Endodermal cell (in vitro differentiated cells): Measurements from ENCODE around the gene FBXL17. TPM values are rescaled to one million over a fixed set of nuclear protein-coding genes. Genes with fewer than 3 reads are reported as not detected.

Experiments
- DNase-seq: peaks from one replicate; pipeline ENCODE4 v3.0.0-alpha.2; 2017
- H3K27ac ChIP-seq: 2 replicates; pipeline ENCODE4 v1.5.1; 2013; ENCODE audit warnings: mild to moderate bottlenecking, low read depth, low read length, moderate library complexity
- H3K27me3 ChIP-seq: 2 replicates; pipeline ENCODE4 v1.6.1; 2013; ENCODE audit warnings: mild to moderate bottlenecking, low read length, moderate library complexity; ENCODE audit not compliant: insufficient read depth, control insufficient read depth, poor library complexity, severe bottlenecking
- H3K36me3 ChIP-seq: 2 replicates; pipeline ENCODE4 v1.7.0; 2013; ENCODE audit warnings: mild to moderate bottlenecking, low read length, moderate library complexity; ENCODE audit not compliant: control insufficient read depth, insufficient read depth
- H3K4me1 ChIP-seq: one replicate; pipeline ENCODE4 v1.7.0; 2013; ENCODE audit warnings: low read length; ENCODE audit not compliant: control insufficient read depth, insufficient read depth
- H3K4me3 ChIP-seq: 2 replicates; pipeline ENCODE4 v1.5.1; 2013; ENCODE audit warnings: mild to moderate bottlenecking, low read length, moderate library complexity
- H3K9ac ChIP-seq: 2 replicates; pipeline ENCODE4 v1.6.1; 2013; ENCODE audit warnings: mild to moderate bottlenecking, low read length, moderate library complexity; ENCODE audit not compliant: poor library complexity, severe bottlenecking; ENCODE audit errors: extremely low read depth
- H3K9me3 ChIP-seq: 2 replicates; pipeline ENCODE4 v1.6.1; 2013; ENCODE audit warnings: mild to moderate bottlenecking, low read length, moderate library complexity; ENCODE audit not compliant: control insufficient read depth
- H3K27ac Mint-ChIP-seq: 2 replicates; pipeline ENCODE4 v1.8.0; 2020; ENCODE audit warnings: mixed read lengths
- H3K27me3 Mint-ChIP-seq: 2 replicates; pipeline ENCODE4 v1.8.0; 2021; ENCODE audit warnings: mild to moderate bottlenecking, mixed read lengths; ENCODE audit not compliant: insufficient read depth
- H3K36me3 Mint-ChIP-seq: 2 replicates; pipeline ENCODE4 v1.8.0; 2020; ENCODE audit warnings: low read depth, mixed read lengths
- H3K4me1 Mint-ChIP-seq: 2 replicates; pipeline ENCODE4 v1.8.0; 2020; ENCODE audit warnings: mixed read lengths
- H3K4me3 Mint-ChIP-seq: 2 replicates; pipeline ENCODE4 v1.8.0; 2020; ENCODE audit warnings: mild to moderate bottlenecking, moderate library complexity, mixed read lengths
- H3K9me3 Mint-ChIP-seq: 2 replicates; pipeline ENCODE4 v1.8.0; 2020; ENCODE audit warnings: mild to moderate bottlenecking, mixed read lengths
- WGBS, 2 experiments: methylation state at CpG; one replicate each; pipeline versions ENCODE4 v1.1.5 to v1.1.7; 2013; ENCODE audit warnings: missing lambda C conversion rate in 2 of 2, mixed read lengths in 1 of 2; ENCODE audit not compliant: insufficient coverage in 1 of 2, insufficient read length in 1 of 2; 5-methylcytosine and 5-hydroxymethylcytosine counted together
- total RNA-seq, 2 donors: library from RNA; stranded (reverse); fragmentation: NEBNext Ultra II Directional in 1 of 2; extraction: Animal tissue kit (Norgen Biotek cat#: 25700) in 1 of 2; gene quantifications; 2 replicates in 1 of 2; 3 replicates in 1 of 2; pipeline ENCODE4 v1.2.1, GENCODE V29; 2021
- TF ChIP-seq, protein P1 (sequence below): fragments of 200-600 bp; sonication (generic); conservative IDR thresholded peaks from 2 replicates; pipeline ENCODE4 v1.5.0; 2021; ENCODE audit warnings: antibody characterized with exemption, mild to moderate bottlenecking

Gene FBXL17
- total RNA-seq, 2 donors from 2014 or later: 7.4 to 8.6 TPM

DNA sequence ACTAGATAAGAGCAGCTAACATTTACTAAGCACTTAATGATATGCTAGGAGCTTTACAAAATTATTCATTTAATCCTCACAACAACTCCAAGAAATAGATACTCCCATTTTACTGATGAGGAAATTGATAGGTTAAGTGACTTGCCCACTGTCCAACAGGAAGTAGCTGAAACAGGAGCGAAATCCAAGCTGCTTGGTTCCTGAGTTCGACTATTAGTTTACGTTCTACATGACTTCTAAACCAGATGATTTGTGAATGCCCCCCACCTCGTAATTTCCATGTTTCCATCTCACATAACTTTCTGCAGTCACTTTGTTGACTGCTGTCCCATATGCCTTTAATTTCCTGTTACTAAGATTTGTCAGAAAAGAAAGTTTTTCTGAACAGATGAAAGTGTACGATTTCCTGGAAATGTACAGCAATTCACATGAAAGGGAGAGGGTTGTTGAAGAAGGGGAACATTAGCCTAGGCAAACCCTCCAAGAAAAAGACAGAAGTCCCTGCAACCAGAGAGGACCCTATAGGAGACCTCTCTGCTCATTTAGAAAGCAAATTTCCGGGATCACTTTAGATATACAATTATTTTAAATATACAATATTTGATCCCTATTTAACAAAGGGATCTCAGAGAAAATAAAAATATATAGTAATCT lies 432.1 kb downstream of the FBXL17 start:
- Histone ChIP-seq H3K9ac (no peak overlapping the region), H3K27me3 (no peaks in the 10 kb centered on the region), H3K4me1 (no peaks in the 10 kb centered on the region), H3K9me3 (no peaks in the 10 kb centered on the region), H3K27ac (no peak overlapping the region), H3K36me3 (no peaks in the 10 kb centered on the region), H3K4me3 (no peak overlapping the region)
- TF ChIP-seq, protein P1, sequence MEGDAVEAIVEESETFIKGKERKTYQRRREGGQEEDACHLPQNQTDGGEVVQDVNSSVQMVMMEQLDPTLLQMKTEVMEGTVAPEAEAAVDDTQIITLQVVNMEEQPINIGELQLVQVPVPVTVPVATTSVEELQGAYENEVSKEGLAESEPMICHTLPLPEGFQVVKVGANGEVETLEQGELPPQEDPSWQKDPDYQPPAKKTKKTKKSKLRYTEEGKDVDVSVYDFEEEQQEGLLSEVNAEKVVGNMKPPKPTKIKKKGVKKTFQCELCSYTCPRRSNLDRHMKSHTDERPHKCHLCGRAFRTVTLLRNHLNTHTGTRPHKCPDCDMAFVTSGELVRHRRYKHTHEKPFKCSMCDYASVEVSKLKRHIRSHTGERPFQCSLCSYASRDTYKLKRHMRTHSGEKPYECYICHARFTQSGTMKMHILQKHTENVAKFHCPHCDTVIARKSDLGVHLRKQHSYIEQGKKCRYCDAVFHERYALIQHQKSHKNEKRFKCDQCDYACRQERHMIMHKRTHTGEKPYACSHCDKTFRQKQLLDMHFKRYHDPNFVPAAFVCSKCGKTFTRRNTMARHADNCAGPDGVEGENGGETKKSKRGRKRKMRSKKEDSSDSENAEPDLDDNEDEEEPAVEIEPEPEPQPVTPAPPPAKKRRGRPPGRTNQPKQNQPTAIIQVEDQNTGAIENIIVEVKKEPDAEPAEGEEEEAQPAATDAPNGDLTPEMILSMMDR: no peak
- 89 to 95% methylated on average over 4 to 5 of the region's 6 CpGs for WGBS, 2 experiments
- Mint-ChIP-seq H3K27me3 (no peaks in the 10 kb centered on the region), H3K36me3 (no peaks in the 10 kb centered on the region), H3K27ac (no peak overlapping the region), H3K4me1 (peaks cover 12% of the 10 kb centered on the region), H3K9me3 (no peaks in the 10 kb centered on the region), H3K4me3 (no peak overlapping the region)
- DNase-seq: no peak

DNA sequence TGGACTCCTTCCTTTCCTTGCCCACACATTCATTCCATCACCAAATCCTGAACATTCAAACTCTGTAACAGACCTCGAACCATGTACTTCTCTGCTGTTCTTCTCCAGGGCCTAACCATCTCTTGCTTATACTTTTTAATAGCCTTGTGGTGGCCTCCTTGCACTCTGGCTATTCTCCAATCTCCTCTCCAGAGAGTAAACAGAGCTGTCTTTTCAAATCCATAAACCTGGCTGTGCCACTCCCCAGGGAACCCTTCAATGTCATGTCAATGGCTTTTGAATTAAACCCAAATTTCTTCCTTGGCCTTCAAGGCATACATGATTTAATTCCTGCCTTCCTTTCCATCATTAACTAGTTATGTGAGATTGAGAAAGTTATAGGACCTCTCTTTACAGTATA lies 433.5 kb downstream of the FBXL17 start:
- H3K4me3 ChIP-seq: no peak overlapping the region
- H3K4me1 Mint-ChIP-seq: peaks cover 12% of the 10 kb centered on the region
- H3K9me3 Mint-ChIP-seq: no peaks in the 10 kb centered on the region
- H3K36me3 Mint-ChIP-seq: no peaks in the 10 kb centered on the region
- 50 to 95% methylated on average over 1 of the region's 1 CpG for WGBS, 2 experiments
- H3K4me3 Mint-ChIP-seq: no peak overlapping the region
- DNase-seq: no peak
- no peak overlapping the region for H3K27ac ChIP-seq
- no peaks in the 10 kb centered on the region for H3K36me3 ChIP-seq
- H3K27ac Mint-ChIP-seq: no peak overlapping the region
- no peak overlapping the region for H3K9ac ChIP-seq
- TF ChIP-seq, protein P1: no peak
- H3K4me1 ChIP-seq: no peaks in the 10 kb centered on the region
- no peaks in the 10 kb centered on the region for H3K27me3 Mint-ChIP-seq
- H3K9me3 ChIP-seq: no peaks in the 10 kb centered on the region
- H3K27me3 ChIP-seq: no peaks in the 10 kb centered on the region

DNA sequence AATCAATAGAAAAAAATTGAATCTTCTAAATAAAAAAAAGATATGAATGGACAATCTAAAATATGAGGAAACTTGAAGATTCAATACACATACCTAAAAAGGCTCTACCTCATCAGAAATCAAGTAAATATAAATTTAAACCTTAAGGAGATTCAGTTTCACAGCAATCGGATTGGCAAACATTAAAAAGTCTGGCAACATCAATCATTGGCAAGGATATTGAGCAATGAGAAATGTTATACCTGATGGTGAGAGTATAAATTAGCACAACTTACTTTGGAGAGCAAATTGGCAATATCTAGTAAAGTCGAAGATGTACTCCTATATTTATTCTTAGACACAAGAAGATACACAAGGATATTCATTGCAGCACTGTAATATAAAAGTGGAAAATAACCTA lies 436.8 kb downstream of the FBXL17 start:
- H3K27ac ChIP-seq: no peak overlapping the region
- H3K27me3 ChIP-seq: no peaks in the 10 kb centered on the region
- no peak for DNase-seq
- no peaks in the 10 kb centered on the region for H3K9me3 ChIP-seq
- H3K36me3 Mint-ChIP-seq: no peaks in the 10 kb centered on the region
- no peaks in the 10 kb centered on the region for H3K4me1 ChIP-seq
- H3K4me1 Mint-ChIP-seq: peaks cover 12% of the 10 kb centered on the region
- WGBS, 2 experiments: 94% methylated on average over 1 of the region's 2 CpGs; no CpG with 5 or more reads in 1 of the 2 experiments
- no peaks in the 10 kb centered on the region for H3K36me3 ChIP-seq
- no peak overlapping the region for H3K4me3 ChIP-seq
- no peaks in the 10 kb centered on the region for H3K9me3 Mint-ChIP-seq
- H3K4me3 Mint-ChIP-seq: no peak overlapping the region
- TF ChIP-seq, protein P1: no peak
- no peak overlapping the region for H3K9ac ChIP-seq
- H3K27me3 Mint-ChIP-seq: no peaks in the 10 kb centered on the region
- no peak overlapping the region for H3K27ac Mint-ChIP-seq
